Activated CD4-positive, alpha-beta T cell treated with anti-CD3 and anti-CD28 coated beads, Interleukin-2, amount 10 ng/mL, durations not matched to agents 7 days and 5 days (primary cell): ENCODE data around the gene VSNL1. TPM values are rescaled to one million over a fixed set of nuclear protein-coding genes. Genes with fewer than 3 reads are reported as not detected.

ENCODE experiments used
- CTCF ChIA-PET: fragments of 350-600 bp; sonication (Branson Sonifier 250); formaldehyde crosslinking; loops from one replicate; lab custom pipeline; 2021; ENCODE audit warnings: antibody characterized with exemption; lab: Charles Lee
- POLR2A ChIA-PET: fragments of 350-600 bp; sonication (Branson Sonifier 250); formaldehyde crosslinking; loops from one replicate; lab custom pipeline; 2021; ENCODE audit warnings: antibody characterized with exemption; lab: Charles Lee
- DNase-seq: peaks from one replicate; pipeline ENCODE4 v3.0.0-alpha.2; 2020
- H3K27ac Mint-ChIP-seq: one replicate; pipeline ENCODE4 v1.8.0; 2021; ENCODE audit warnings: mild to moderate bottlenecking, moderate library complexity, mixed read lengths
- H3K27me3 Mint-ChIP-seq: one replicate; pipeline ENCODE4 v1.8.0; 2021; ENCODE audit warnings: mixed read lengths
- H3K36me3 Mint-ChIP-seq: one replicate; pipeline ENCODE4 v1.8.0; 2021; ENCODE audit warnings: low read depth, mixed read lengths
- H3K4me1 Mint-ChIP-seq: one replicate; pipeline ENCODE4 v1.8.0; 2021; ENCODE audit warnings: mixed read lengths
- H3K4me3 Mint-ChIP-seq: one replicate; pipeline ENCODE4 v1.8.0; 2021; ENCODE audit warnings: mild to moderate bottlenecking, moderate library complexity, mixed read lengths
- H3K9me3 Mint-ChIP-seq: one replicate; pipeline ENCODE4 v1.8.0; 2021; ENCODE audit warnings: mixed read lengths
- total RNA-seq, 2 experiments: library from RNA; stranded (reverse); gene quantifications; one replicate each; pipeline ENCODE4 v1.2.3, GENCODE V29; 2021

The VSNL1 gene
- not detected for total RNA-seq

DNA sequence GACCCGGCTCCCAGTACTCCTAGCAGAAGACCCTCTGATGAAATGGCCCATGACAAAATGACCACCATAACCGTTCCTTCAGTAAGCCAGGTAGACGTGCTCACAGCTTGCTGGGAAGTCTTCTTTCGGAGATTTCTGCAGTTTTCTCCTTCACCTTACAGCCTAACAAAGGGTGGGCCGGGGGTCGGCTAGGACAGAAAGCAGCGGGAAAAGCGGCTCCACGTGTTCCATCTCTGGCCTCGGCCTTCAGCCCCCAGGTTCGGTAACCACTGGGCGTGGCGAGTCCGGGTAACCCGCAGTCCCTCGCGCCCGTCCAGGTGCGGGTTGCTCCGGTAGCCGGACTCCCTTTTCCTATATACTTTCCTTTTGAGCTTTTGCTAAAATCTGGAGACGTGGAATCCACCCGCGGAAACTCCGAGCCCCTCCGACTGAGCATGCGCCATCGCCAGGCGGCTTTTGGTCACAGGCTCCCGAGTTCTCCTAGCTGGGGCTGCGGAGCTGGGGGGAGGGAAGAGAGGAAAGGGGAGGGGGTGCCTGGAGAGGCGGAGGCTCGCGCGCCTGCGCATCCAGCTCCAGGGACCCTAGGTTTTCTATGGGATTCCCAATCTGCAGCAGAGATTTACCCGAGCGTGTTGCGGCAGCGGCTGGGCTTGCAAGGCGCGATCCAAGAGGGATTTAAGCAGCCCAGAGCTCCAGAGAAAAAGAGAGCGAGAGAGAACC, at the start of gene VSNL1:
TSS of gene VSNL1 (plus strand) at position 604 of the 720 bp plus-strand sequence. CDS start 51,379 bp downstream, outside the sequence.
- Mint-ChIP-seq H3K27me3 (peaks cover 66% of the 10 kb centered on the region), H3K36me3 (no peaks in the 10 kb centered on the region), H3K9me3 (no peaks in the 10 kb centered on the region), H3K4me3 (no peak within 1 kb of the TSS), H3K27ac (peak within 1 kb of the TSS; percentile 63), H3K4me1 (peaks cover 5% of the 10 kb centered on the region)
- ChIA-PET CTCF (no interaction called here), POLR2A (interaction anchor here (0.6 kb wide), 1 partner anchor 112 kb away, joined by 3 read pairs; no protein-coding TSS in a partner anchor)
- DNase-seq: no peak

DNA sequence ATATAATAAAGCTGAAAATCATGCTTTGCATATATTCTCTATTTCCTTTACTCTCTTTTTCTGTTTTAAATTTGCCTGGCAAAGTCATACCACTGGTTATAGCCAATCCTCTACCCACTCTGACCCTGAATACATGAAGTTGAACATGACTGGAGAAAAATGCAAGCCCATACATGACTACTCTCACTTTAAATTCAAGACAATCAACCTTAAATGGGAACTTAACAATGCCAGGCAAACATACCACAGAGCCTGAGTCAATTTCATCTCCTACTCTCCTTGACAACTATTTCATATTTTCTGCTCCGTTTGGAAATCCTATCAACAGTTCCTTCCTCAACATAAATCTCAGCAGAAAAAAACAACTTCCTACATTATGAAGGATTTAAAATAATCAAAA, 44.9 kb upstream of the VSNL1 start:
- no peaks in the 10 kb centered on the region for H3K36me3 Mint-ChIP-seq
- H3K27me3 Mint-ChIP-seq: no peaks in the 10 kb centered on the region
- CTCF ChIA-PET: no interaction called here
- no peak overlapping the region for H3K27ac Mint-ChIP-seq
- DNase-seq: no peak
- H3K9me3 Mint-ChIP-seq: no peaks in the 10 kb centered on the region
- H3K4me3 Mint-ChIP-seq: no peak overlapping the region
- POLR2A ChIA-PET: no interaction called here
- H3K4me1 Mint-ChIP-seq: no peaks in the 10 kb centered on the region

DNA sequence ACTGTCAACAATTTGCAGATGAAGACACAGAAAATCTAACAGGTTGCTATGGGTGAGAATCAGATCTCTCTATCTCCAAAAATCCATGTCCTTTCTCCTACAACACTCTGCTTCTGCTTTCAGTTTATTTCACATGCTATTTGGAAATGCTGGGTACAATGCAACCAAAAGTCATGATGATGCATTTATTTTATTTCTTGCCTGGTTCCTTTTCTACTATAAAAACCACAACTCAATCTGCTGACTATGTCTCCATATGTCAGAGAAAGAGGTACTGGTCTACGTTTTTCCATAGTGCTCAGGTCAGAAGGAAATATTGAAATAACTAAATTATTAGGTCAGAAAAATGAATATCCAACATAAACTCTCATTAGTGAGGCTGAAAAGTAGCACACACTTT, 42.8 kb upstream of the VSNL1 start:
- POLR2A ChIA-PET: no interaction called here
- Mint-ChIP-seq H3K4me1 (no peaks in the 10 kb centered on the region), H3K36me3 (no peaks in the 10 kb centered on the region), H3K4me3 (no peak overlapping the region), H3K9me3 (no peaks in the 10 kb centered on the region), H3K27me3 (no peaks in the 10 kb centered on the region), H3K27ac (no peak overlapping the region)
- CTCF ChIA-PET: no interaction called here
- no peak for DNase-seq

DNA sequence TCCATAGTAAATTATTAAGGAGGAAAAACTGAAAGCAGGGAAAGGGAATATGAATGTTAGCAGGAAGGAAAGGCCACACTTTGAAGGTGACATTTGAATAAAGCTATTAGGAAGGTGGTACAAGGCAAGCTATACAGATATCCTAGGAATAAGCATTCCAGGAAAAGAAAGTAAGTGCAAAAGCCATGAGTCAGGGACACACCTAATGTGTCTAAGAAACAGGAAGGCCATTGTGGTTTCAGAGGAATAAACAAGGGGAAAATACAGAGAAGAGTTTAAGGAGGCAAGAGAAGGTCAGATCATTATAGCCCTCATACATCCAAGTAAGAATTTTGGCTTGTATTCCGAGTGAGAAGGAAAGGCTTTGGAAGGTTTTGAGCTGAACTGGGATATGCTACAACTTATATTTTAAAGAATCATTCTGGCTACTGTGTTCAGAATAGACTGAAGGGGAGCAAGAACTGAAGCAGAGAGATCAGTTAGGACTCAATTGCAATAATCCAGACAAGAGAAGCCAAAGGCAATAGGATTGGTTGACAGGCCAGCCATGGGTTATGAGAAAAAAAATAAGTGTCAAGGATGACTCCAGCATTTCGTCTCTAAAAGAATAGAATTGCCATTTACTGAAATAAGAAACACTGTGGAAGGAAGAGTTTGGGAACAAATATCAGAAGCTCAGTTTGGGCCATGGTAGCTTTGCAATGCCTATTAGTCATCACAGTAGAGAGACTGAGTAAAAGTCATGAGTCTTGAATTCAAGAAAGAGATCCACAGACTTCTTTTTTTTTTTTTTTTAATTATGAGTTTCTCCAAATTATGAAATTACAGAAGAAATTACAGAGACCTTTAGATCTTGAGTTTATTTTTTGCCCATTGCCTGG, 33.5 kb upstream of the VSNL1 start:
- no peak overlapping the region for H3K4me3 Mint-ChIP-seq
- CTCF ChIA-PET: no interaction called here

DNA sequence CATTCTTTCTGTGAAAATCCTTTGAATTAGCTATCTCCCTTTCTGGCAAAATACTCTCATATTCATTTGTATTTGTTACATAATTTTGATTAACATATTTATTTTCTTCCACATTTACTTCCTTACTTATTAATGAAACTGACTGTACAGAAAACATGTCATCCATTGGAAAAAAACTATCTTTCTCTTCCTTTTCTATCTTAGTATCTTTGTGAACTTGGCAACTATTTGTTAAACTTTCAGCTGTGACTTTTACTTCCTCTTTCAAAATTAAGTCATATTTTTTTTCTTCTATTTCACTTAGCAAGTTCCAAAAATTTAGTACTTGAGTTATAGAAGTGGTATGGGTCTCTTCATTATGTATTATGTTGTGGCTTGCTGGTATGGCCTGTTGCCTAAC, 24.8 kb upstream of the VSNL1 start:
- Mint-ChIP-seq H3K36me3 (no peaks in the 10 kb centered on the region), H3K27me3 (peaks cover 26% of the 10 kb centered on the region)

More for the DNA sequence above, 33.5 kb upstream of the VSNL1 start:
- POLR2A ChIA-PET: no interaction called here
- Mint-ChIP-seq H3K4me1 (no peaks in the 10 kb centered on the region), H3K27ac (no peak overlapping the region), H3K9me3 (no peaks in the 10 kb centered on the region), H3K27me3 (no peaks in the 10 kb centered on the region), H3K36me3 (no peaks in the 10 kb centered on the region)
- DNase-seq: no peak

DNA sequence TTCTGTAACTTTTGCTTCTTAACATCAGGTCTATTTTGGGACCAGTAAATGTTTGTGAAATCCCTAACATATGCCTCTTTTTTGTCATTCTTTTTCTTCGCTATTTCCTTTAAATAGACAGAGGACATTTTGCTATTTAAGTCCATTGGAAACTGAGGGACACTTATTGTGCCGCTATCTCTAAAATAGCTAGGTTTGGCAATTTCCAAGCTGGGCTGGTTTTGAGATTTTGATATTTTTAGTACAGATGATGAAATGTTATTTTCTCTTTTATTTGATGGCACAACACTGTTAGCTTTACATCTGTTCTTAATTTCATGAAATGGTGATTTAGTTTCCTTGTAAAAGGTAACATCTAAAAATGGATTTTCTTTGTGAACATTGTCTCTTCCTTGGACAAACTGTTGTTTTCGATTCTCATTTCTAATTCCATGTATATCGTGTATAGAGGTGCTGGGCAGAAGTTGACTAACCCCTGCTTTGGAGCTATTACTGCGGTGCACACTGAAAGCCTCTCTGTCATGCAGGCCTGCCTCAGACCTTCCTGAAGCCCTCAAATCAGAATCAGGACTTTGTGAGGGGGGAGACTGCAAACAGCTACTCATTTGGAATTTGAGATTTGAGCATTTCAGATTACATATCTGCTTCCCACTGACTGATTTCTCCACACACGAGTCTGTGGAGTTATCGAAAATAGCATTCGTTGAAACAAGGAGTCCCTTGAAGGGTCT, 22.9 kb upstream of the VSNL1 start:
- CTCF ChIA-PET: no interaction called here
- H3K27me3 Mint-ChIP-seq: peaks cover 31% of the 10 kb centered on the region
- H3K27ac Mint-ChIP-seq: no peak overlapping the region
- no peak overlapping the region for H3K4me3 Mint-ChIP-seq
- no peaks in the 10 kb centered on the region for H3K4me1 Mint-ChIP-seq
- no peak for DNase-seq
- no peaks in the 10 kb centered on the region for H3K36me3 Mint-ChIP-seq
- H3K9me3 Mint-ChIP-seq: no peaks in the 10 kb centered on the region
- POLR2A ChIA-PET: no interaction called here

More for the DNA sequence above, 24.8 kb upstream of the VSNL1 start:
- Mint-ChIP-seq H3K27ac (no peak overlapping the region), H3K9me3 (no peaks in the 10 kb centered on the region), H3K4me1 (no peaks in the 10 kb centered on the region), H3K4me3 (no peak overlapping the region)
- ChIA-PET CTCF (no interaction called here), POLR2A (no interaction called here)
- DNase-seq: no peak

DNA sequence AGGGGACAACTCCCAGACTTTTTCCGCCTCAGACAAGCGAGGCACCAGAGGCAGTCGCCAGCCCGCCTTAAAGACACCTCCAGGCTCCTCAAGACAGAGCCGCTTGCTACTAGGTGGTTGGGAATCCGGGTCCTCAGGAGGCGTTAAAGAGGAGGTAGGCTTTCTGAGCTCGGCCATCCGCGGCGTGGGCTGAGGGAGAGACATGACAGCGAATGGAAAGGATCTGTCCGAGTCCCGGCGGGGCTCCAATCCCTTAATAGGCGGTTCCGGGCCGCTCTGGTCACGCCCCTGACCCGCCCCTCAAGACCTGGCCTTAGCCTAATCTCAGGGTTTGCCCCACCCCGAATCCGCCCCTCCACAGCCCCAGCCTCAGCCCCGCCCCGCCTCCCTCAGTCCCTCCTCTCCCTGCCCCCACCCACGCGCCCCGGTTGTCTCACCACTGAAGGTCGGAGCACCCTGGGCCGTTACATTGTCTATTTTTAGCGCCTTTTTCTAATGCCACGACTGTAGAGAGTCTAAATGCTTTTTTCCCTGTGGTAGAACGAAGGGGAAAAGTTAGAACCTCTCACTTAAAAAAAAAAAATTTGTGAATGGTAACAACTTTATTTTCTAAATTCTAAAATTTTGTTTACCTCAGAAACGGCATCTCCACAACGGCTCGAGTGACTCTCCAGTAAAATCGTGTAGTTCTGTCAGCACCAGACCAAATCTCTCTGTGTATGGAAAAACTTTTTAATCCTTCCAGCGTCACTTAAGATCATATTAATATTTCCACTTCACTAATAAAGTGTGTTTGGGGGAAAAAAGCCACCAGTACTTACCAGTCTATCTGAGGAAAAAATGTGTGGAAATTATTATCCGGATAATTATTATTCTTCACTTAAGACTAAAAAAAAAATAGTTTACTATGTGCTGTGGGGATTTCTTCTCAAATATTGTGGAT, 22.0 kb upstream of the VSNL1 start, which contains the start of gene RAD51AP2:
TSS of gene RAD51AP2 (minus strand) at position 229 of the 943 bp plus-strand sequence. CDS start at position 204, 25 bp downstream.
- CTCF ChIA-PET: no interaction called here
- no peak within 1 kb of the TSS for H3K27ac Mint-ChIP-seq
- no peaks in the 10 kb centered on the region for H3K9me3 Mint-ChIP-seq
- no peak for DNase-seq
- peaks cover 31% of the 10 kb centered on the region for H3K27me3 Mint-ChIP-seq
- POLR2A ChIA-PET: no interaction called here
- H3K4me1 Mint-ChIP-seq: no peaks in the 10 kb centered on the region
- no peak within 1 kb of the TSS for H3K4me3 Mint-ChIP-seq
- no peaks in the 10 kb centered on the region for H3K36me3 Mint-ChIP-seq

DNA sequence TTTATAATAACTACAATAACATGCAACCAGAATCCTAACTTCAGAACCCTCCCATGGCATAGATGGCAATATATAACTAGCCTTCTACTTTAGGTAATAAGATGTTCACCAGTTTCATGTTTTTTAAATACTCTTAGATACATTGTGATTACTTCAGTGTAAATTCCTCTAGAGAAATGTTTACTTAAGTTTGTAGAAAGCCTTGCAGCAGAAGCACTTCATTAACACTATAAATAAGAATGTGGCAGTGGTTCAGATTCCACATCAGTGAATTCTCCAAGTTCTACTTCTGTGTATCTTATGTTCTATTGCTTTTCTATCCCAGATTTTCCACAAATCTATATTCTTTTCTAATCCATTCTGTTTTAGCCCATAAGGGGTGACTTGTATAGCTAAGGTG, 21.0 kb upstream of the VSNL1 start:
- Mint-ChIP-seq H3K4me3 (no peak overlapping the region), H3K27me3 (peaks cover 31% of the 10 kb centered on the region), H3K9me3 (no peaks in the 10 kb centered on the region), H3K27ac (no peak overlapping the region), H3K4me1 (no peaks in the 10 kb centered on the region), H3K36me3 (no peaks in the 10 kb centered on the region)
- ChIA-PET POLR2A (no interaction called here), CTCF (no interaction called here)
- DNase-seq: no peak

DNA sequence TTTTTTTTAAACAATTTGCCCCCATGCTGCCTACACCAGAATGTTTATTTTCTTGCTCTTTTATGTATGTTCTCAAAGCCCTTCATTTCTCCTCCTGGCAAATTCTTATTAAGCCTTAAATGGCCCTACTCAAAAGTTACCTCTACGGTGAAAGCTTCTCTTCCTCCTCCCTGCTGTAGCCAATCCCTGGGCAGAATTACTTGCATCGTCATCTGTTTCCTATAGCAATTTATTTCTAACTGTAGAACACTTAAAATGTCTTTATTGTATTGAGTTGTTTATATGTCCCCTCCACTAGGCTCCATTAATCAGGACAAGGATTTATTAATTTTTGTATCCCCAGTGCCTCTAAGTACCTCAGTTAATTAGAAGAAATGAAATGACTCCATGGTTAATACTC, 19.7 kb upstream of the VSNL1 start:
- H3K27me3 Mint-ChIP-seq: peaks cover 33% of the 10 kb centered on the region
- H3K27ac Mint-ChIP-seq: no peak overlapping the region
- DNase-seq: no peak
- CTCF ChIA-PET: no interaction called here
- no peak overlapping the region for H3K4me3 Mint-ChIP-seq
- POLR2A ChIA-PET: no interaction called here
- H3K4me1 Mint-ChIP-seq: no peaks in the 10 kb centered on the region
- no peaks in the 10 kb centered on the region for H3K9me3 Mint-ChIP-seq
- H3K36me3 Mint-ChIP-seq: no peaks in the 10 kb centered on the region

DNA sequence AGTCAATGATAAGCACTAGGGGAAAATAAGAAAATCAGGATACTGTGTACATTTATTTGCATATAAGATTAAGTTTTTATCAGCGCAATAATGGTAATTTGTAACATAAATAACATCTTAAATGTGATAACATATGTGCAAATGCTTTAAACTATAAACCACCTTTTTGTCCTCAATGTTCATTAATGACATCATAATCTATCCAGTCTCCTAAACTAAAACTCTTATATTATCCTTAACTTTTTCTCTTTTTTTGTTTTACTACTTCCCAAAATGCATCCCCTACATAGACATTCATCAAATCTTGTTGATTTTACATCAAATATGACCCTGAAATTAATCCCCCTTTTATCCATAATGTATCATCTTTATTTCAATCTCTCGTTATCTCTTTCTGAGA, 18.9 kb upstream of the VSNL1 start:
- Mint-ChIP-seq H3K36me3 (no peaks in the 10 kb centered on the region), H3K27ac (no peak overlapping the region), H3K4me1 (no peaks in the 10 kb centered on the region), H3K4me3 (no peak overlapping the region), H3K9me3 (no peaks in the 10 kb centered on the region), H3K27me3 (peaks cover 33% of the 10 kb centered on the region)
- ChIA-PET CTCF (no interaction called here), POLR2A (no interaction called here)
- no peak for DNase-seq

DNA sequence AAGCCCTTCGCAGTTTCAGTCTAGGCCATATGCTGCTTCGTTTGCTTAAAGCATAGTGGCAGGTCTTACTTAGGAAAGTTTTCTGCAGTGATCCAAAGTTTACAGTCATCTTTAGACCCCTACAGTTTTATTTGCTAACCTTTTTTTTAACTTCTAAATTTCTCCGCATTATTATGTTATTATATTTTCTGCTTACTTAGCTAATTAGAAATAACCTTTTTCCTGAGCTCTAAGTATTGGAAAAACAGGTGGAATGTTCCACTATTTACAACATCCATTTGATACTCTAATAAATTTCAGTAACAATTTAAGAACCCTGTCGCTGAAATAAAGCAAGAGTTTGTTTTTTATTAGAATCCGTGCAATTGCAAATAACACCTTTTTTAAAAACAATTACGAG, 18.2 kb upstream of the VSNL1 start:
- no peak for DNase-seq
- Mint-ChIP-seq H3K27me3 (peaks cover 33% of the 10 kb centered on the region), H3K4me3 (no peak overlapping the region), H3K9me3 (no peaks in the 10 kb centered on the region), H3K36me3 (no peaks in the 10 kb centered on the region), H3K27ac (no peak overlapping the region), H3K4me1 (no peaks in the 10 kb centered on the region)
- POLR2A ChIA-PET: no interaction called here
- CTCF ChIA-PET: no interaction called here

DNA sequence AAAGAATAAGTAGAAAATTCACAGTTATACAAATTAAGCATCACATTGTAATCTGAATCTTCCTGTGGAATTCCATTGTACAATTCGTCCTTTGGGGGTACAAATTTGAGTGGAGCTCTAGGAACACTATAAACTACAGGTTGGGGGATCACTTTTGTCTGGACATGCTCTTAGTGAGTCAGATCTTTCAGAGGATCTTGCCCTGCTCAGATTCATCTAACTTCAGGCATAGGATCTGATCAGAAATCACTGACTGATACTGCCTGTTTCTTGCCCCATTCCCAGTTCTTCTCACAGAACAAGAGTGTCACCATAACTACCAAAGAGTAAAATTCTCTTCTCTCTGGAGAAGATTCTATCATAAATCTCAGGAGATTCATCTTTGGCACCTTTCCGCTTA, 10.7 kb upstream of the VSNL1 start:
- Mint-ChIP-seq H3K27me3 (peaks cover 5% of the 10 kb centered on the region), H3K4me3 (no peak overlapping the region), H3K4me1 (no peaks in the 10 kb centered on the region), H3K27ac (no peak overlapping the region), H3K9me3 (no peaks in the 10 kb centered on the region), H3K36me3 (no peaks in the 10 kb centered on the region)
- POLR2A ChIA-PET: no interaction called here
- DNase-seq: no peak
- CTCF ChIA-PET: no interaction called here
